Stimulated activated CD4-positive, alpha-beta T cell treated with anti-CD3 and anti-CD28 coated beads, Interleukin-2, amount 100 ng/mL, for 24 hours (primary cell): ENCODE data around the gene CCDC38.
"Not testable (repeated sequence)": the region's sequence is repeated elsewhere in the genome, so short reads cannot be mapped to it uniquely, and the experiment has no call there.

ENCODE experiments used
- DNase-seq, 2 donors: peaks; one replicate each; pipeline ENCODE4 v3.0.0-alpha.2; 2020

The CCDC38 gene

DNA sequence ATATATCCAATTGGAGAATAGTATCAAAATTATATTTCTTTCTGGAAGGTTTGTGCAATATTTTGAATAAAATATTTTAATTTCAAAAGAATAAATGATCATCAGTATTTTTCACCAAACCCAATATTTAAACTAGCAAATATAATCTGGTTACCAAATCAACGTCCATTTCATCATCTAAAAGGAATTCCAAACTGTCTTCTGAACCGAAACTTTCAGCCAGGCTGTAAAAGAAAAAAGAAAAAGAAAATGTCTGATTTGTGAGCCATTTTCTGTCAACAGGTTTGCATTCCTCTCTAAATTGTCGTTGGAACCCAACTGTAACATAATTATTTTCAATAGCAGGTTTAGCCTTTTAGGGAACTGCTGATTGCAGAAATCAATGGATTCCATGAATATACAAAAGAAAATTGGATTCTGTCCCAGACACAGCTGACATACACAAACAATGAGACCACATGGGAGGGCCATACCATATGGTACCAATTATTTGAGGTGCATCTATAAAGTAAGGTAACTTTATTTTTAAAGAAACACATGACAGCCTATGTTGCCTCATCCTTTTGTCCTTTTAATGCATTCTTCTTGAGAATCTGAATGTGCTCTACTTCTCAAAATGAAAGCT, 61.0 kb downstream of the CCDC38 start:
- no peak for DNase-seq

DNA sequence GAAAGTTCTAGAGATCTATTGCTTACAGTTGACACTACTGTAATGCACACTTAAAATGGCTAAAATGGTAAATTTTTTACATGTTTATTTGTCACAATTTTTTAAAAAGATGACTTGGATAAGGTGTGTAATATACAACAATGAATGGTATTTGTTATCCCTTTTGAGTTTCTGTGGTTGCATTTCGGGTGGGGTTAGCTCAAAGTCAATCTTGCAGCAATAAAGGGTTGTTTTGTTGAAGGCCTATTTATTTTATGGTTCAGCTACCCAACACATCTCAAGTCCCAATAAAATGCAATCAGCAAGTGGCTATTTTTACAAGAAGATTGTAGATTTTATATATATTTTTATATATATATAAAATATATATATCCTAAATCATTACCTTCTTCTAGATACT, 61.5 kb downstream of the CCDC38 start:
- no peak for DNase-seq

DNA sequence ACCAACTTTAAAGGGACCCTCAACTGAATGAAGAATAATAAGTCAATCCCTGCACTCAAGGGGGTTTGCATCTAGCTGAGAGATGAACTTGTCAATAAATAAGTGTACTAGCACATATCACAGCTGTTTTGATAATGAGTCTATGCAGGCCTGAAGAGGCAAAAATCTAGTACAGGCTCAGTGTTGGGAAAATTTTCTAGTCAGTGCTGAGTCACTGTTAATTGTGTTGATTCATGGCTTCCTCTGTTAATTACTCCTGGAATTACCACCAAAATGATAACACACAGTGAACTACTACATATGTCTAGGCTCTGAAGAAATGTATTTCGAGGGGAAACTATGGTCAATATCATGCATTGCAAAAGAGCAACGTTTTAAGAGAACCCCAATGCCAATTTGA, 64.8 kb downstream of the CCDC38 start:
- no peak for DNase-seq

DNA sequence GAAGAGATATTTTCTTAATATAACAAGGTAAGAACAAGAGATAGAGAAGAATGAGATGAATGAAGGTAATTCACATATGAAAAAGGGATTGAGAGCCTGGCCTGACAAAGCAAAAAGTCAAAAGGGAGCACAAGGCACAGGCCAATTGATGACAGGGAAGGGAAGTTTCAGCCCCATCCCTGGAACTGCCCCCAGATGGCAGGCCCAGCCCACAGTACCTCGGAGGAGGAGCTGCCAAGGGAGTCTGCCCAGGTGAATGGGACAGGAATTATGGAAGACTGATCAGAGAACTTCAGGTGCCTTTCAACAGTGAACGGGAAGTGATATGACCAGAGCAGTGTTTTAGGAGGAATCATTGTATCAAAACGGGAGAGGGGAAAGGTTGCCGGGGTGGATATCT, 68.0 kb downstream of the CCDC38 start:
- no peak for DNase-seq

DNA sequence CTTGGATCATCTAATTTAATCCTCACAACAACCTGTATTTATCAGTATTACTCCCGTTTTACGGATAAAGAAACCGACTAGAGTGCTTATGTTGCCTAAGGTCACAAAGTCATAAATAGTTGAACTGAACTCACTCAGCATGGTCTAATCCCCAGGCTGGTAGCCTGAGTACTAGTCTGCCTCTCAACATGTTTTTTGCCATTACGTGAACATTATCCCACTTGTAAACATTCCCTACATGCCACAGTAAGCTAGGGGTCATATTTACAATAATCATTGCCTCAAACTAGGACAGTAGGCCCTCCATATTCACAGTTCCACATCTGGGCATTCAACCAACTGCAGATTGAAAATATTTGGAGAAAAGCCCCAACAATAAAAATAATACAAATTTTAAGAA, 71.5 kb downstream of the CCDC38 start:
- DNase-seq, result no peak

DNA sequence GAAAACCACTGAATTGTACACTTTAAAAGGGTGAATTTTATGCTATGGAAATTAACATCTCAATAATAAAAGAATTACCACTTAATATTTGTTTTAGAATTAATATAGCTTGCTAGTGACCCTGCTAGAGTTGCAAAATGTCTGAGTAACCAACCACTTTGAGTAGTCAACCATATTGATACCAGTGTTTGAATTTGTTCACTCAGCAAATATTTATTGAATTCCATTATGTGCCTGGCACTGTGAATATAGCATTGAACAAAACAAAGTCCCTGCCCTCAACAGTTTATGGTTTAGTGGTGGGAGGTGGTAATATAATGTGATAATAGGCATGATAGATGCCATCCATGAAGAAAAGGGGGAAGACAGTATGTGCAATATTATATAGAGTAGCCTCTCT, 79.1 kb downstream of the CCDC38 start:
- DNase-seq, result no peak

DNA sequence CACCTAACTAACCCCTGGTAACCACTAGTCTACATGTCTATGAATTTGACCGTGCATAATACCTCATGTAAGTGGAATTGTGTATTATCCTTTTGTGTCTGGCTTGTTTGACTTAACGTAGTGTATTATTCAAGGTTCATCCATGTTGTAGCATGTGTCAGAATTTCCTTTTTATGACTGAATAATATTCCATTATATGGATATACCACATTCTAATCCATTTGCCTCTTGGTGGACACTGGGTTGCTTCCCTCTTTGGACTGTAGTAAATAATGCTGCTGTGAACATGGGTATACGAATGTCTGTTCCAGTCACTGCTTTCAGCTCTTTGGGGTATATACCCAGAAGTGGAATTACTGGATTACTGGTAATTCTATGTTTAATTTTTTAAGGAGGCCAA, 80.4 kb downstream of the CCDC38 start:
- DNase-seq, result no peak

DNA sequence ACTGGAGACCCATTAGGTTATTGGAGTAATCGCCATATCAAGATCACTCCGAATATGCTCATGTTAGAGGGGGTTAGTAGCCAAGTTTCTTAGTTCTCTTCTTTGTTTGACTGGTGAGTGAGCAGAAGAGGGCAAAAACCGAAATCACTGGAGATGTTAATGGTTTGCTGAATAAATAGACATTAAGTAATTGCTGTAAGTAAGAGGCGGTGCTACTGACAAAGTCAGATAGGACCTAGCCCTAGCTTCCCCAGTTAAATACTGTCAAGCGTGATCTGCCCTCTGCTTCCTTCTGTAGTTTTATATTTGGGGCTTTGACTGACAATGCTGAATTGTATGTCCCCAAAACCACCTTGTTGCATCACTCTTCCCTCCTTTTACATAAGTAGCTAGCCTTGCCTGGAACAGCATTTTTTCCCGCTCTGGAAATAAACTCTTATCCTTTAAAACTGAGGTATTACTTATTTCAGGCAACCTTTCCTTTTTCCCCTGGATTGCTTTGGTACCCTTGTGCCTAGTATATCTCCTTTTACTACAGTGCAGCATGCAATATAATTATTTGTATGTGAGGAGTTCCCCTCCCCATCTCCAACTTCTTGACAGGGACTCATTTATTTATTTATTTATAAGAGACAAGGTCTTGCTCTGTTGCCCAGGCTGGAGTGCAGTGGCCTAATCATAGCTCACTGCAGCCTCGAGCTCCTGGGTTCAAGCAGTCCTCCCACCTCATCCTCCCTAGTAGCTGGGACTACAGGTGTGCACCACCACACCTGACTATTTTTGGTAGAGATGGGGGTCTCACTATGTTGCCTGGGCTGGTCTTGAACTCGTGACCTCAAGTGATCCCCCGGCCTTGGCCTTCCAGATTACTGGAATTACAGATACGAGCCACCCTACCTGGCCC, 82.2 kb downstream of the CCDC38 start:
- DNase-seq, result no peak

DNA sequence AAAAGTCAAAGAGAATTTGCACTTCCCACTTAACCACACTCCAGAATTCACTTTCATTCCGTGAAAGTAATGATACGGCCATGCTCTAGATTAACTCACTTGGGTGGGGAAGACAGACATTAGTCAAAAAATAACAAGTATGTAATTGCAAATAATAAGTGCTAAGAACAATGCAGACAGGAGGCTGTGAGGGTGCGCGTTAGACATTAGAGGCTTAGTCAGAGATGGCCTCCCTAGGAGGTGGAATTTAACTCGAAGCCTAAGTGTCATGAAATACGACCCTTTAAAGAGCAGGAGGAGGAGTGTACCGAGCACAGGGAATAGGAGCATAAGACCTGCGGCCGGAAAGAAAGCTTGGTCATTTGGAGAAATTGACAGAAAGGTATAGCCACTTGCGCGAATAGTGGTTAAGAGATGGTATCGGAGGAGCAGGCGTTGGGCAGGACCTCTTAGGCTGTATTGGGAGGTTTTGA, 83.0 kb downstream of the CCDC38 start:
- peak in 1 of 2 donors; percentile 17 for DNase-seq

DNA sequence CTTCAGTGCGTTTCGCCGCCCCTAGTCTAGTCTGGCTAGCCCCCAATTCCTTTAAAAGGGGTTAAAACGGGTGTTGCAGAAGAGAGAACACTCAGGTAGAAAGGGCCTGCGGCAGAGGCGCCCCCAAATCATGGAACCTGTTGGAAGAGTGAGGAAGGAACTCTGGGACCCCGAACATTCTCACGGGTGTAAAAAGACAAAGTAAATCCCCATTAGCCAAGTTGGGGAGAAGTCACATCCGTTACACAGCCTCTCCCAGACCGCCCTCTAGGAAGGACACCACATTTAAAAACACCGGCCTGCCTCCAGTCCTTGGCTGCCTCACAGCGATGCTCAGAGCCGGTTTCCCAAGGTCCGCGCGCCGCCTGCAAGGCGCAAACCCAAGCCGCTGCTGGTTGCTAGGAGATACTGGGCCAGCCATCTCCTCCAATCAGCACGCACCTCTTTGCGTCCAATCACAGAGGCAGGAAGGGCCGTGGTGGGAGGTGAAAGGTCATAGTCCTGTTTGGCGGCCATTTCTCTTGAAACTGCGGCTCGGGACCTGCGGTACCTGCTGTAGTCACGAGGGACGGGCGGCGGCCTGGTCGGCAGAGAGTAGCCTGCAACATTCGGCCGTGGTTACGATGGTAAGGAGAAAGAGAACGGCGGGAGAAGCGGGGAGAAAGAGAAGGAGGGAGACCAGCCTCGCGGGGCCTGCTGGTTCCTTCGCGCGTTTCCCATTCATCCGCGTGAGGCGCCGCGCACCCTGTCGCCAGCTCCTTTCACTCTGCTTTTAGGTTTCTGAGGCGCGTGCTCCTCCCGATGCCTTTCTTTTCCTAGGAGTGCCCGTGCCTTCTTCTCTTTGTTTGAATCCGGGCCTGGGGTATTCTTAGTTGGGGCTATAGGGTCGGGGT, 83.7 kb downstream of the CCDC38 start, which contains the start of gene SNRPF:
TSS of gene SNRPF (plus strand) at position 502 of the 893 bp plus-strand sequence. CDS start at position 624, 122 bp downstream.
- DNase-seq, result peak; percentile 89 to 92

DNA sequence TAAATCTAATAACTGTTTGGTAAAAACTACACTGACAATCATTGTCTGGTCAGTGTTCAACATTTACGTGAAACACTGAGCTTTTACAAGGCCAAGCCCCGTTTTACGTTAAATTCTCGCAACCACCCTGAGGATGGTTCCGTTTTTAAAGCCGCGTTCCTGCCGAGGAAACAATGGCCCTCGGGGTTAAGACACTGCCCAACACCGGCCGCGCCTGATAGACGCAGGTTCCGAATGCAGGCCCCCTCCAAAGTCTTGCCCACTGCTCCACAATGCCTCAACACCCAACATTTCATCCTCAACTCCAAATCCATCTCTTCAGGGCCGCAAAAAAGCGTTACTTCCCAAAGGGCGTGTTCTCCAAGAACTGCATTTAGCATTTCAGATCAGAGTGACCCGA, 84.6 kb downstream of the CCDC38 start:
- DNase-seq, result no peak

DNA sequence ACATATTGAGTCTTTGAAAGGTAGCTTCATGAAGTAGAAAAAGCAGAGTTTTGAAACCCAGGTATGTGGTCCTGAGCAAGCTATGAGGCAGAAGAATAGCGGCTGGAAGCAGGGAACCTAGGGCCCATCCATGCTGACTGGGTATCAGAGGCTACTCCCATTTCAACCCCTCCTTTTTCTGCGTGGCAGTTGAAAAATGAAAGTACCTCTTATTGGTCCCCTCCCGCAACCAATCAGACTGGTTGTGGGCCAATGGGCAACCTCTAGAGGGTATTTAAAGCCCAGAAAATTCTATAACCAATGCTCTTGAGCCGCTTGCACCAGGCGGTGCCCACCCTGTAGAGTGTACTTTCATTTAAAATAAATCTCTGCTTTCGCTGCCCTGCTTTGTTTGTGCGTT, 85.3 kb downstream of the CCDC38 start:
- DNase-seq, result no peak

DNA sequence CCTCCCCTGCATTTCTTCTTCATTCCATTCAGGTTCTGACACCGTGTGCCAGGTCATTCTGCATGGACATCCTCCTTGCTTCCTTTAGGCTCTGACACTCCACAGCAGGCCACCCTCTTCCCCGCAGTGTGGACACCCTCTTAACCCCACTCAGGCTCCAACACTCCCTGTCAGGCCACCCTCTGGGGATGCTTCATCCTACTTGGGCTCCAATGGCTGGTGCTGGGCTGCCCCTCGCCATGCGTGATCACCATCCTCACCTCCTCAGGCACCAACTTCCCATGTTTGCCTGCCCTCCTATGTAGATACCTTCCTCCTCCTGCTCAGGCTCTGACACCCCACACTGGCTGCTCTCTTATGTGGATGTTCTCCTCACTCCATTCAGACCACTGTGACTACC, 90.3 kb downstream of the CCDC38 start:
- DNase-seq, result no peak

DNA sequence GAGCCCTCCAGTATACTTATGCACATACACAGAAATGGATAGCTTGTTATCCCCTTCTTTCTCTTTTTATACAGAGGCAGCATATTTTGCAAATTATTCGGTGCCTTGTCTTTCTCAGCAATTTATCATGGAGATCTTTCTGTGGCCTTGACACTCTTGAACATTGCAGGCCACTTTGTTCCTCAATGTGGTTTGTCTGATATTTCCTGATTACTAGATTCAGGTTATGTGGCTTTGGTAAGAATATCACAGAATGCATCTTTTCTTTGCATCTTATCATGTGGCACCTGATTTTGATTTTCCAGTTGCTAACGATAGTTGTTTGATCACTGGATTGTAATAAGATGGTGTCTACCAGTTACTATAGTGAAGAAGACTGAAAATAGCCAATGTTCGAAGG, 90.8 kb downstream of the CCDC38 start:
- DNase-seq, result no peak

DNA sequence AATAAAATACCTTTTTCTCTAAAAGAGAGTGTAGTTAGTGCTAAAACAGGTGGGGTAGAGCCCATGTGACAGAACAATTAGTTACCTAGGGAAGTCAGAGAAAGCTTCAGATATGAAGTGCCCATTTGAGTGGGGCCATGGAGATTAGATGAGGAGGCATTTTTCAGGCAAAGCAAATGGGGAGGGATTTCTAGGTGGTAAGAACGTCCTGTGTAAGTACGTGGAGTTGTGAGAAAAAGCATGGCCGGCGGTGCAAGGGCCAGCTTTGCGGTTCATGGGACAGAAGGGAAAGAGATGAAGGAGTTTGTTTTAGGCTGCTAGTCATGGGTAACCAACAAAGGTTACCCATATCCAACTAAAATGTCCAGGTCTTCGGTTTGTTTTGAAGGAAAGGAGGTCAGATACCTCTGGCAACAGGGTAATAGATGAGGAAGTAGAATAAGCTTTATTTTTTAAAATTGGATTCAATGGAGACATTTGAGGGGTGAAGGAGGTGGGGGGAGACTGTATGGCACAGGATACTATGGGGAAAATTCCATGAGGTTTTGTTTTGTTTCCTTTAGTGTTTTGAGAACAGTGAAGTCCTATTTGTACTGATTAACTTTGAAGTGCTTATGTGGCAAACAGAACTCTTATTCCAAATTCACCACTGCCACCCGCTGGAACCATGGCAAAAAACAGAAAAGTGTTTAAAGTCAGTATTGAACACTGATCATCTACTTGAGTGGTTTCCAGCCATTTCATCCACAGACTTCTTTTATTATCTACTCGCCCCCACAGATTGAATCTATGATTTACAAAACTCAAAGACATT, 93.6 kb downstream of the CCDC38 start:
- DNase-seq, result no peak

DNA sequence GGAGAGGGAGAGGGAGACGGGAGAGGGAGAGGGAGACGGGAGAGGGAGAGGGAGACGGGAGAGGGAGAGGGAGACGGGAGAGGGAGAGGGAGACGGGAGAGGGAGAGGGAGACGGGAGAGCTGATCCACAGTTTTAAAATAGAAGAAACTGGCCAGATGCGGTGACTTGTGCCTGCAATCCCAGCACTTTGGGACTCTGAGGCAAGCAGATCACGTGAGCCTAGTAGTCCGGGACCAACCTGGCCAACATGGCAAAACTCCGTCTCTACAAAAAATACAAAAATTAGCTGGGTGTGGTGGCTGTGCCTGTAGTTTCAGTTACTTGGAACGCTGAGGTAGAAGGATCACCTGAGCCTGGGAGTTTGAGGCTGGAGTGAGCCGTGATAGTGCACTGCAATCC, 100.0 kb downstream of the CCDC38 start:
- not testable (repeated sequence) for DNase-seq

DNA sequence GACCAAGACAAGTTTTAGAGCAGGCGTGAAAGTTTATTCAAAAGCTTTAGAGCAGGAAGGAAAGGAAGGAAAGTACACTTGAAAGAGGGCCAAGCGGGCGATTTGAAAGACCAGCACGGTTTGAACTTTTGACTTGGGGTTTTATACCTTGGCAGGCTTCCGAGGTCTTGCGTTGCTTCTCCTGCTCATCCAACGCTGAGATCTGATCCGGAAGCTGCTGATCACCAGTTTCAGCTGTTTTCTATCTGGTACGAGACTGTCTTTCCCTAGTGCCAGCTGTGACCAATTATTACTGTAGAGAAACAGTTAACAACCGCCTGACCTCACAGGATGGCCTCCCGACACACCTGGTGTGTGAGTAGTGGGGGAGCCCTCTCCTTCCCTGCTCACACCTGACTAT, 104.3 kb downstream of the CCDC38 start:
- DNase-seq, result no peak

DNA sequence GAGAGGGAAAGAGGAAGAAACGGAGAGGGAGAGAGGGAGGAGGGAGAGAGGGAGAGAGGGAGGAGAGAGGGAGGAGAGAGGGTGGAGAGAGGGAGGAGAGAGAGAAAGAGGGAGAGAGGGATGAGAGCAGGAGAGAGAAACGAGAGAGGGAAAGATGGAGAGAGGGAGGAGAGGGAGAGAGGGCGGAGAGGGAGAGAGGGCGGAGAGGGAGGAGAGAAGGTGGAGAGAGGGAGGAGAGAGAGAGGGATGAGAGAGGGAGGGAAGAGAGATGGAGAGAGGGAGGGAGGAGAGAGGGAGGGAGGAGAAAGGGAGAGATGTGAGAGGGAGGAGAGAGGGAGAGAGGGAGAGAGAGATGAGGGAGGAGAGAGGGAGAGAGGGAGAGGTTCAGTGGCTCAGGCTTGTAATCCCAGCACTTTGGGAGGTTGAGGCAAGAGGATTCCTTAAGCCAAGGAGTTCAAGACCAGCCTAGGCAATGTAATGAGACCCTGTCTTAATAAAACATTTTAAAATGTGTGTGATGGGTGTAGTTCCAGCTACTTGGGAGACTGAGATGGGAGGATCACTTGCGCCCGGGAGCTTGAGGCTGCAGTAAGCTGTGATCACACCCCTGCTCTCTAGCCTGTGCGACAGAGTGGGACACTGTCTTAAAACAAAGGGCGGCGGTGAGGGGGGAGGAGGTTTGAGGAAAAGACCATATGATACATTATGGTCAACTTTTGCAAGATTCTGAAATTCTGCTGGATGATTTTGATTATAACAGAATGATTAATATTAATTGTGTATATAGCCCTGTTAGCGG, 105.0 kb downstream of the CCDC38 start:
- DNase-seq, result no peak

DNA sequence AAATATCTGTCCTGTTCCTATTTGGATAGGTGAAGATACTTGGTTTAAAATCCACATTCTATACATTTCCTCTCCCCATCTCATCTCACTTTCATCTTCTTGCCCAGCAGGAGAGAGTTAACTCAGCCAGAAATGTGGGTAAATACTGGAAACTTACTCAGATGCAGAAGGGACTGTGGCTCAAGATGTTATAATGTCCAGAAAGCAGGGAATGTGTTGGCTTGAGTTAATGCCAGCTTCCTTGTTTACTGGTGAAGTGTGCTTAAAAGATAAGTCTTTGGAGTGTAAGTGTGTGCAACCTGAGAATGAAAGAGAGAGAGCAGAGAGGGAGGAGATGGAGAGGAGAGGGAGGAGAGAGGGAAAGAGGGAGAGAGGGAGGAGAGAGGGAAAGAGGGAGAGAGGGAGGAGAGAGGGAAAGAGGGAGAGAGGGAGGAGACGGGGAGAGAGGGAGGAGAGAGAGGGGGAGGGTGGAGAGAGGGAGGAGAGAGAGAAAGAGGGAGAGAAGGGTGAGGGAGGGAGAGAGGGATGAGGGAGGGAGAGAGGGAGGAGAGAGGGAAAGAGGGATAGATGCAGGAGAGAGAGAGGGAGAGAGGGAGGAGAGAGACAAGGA, 105.7 kb downstream of the CCDC38 start:
- DNase-seq, result no peak

DNA sequence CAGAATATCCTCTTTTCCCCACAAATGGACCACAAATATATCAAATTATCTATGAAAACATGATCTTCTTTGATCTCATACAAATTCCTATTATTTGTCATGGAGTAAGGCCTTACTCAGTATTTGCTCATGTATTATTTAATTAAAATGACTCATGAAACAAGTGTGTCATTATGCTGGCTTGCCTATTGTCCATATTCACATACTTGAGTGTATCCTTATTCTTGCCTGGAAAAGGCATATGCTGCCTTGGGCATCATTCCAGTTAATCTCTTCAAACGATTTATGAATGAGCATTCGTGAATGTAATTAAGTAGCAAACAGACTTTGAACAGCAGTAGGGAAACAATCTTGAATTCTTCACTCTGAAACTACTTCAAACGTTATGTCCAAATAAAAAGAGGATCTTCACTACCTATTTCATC, 106.2 kb downstream of the CCDC38 start:
- no peak for DNase-seq

DNA sequence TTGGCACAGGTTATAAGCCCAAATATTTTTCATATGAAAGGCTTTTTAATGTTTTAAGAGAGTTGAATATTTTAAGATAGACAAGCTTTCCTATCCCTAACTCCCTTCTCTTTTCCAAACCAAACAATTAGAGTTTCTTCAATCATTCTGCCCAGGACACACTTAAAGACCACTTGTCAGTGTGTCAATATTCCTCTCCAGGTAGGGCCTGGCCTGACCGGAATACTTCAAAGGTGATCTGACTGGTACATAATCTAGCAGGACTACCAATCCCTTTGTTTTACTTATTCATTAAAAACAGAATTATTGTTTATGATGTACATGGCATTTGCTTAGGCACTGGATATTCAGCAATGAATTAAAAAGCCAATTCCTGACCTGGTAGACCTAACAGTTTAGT, 107.8 kb downstream of the CCDC38 start:
- no peak for DNase-seq
